ENCODE measurements around the gene CDK8.

CDK8 gene

DNA sequence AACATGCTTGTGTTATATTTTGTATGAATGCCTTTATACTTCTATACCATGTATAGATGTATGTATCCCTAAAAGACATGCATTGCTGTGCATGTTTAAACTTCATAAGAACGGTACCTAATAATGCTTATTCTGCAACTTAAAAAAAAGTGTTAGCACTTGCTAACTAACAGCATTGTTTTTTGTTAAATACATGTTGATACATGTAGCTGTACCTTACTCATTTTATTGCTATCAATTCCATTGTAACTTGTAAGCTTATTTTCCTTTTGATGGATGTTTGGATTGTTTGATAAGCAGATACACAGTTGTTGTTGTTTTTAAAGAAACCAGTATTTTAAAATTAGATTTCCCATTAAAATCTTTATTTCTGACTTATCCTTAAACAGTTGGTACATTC is 53.8 kb downstream of the CDK8 start:
- no peak overlapping the region for H3K4ac ChIP-seq (ENCODE audit: low read depth in 1 of 2, low read length in 2 of 2)
- no peak overlapping the region for H2AK5ac ChIP-seq (ENCODE audit: low read length, severe bottlenecking)
- no peak overlapping the region for H3K23ac ChIP-seq (ENCODE audit: low read length in 2 of 2)
- H3K4me3 ChIP-seq (ENCODE audit: insufficient read depth in 1 of 2, low read depth in 1 of 2, low read length in 2 of 2) = no peak overlapping the region
- no peaks in the 10 kb centered on the region for H3K36me3 ChIP-seq (ENCODE audit: control insufficient read depth in 1 of 2, insufficient read depth in 2 of 2, low read depth in 1 of 2, low read length in 2 of 2)
- H3K18ac ChIP-seq (ENCODE audit: low read depth in 1 of 2, low read length in 2 of 2) = no peak overlapping the region
- no peak overlapping the region for H3K14ac ChIP-seq (ENCODE audit: low read length in 2 of 2)
- H2AFZ ChIP-seq (ENCODE audit: low read depth, low read length) = no peak overlapping the region
- no peak overlapping the region for H2BK15ac ChIP-seq (ENCODE audit: low read depth, poor library complexity, severe bottlenecking)
- no peak for DNase-seq
- no peak overlapping the region for H3K9ac ChIP-seq (ENCODE audit: low read length)
- peaks cover 20% of the 10 kb centered on the region for H3K79me1 ChIP-seq (replicated peaks; ENCODE audit: low read length, poor library complexity, severe bottlenecking)
- H3K4me1 ChIP-seq (ENCODE audit: control insufficient read depth, insufficient read depth, low read depth, low read length) = peaks cover 1% of the 10 kb centered on the region
- no peak overlapping the region for H3K4me2 ChIP-seq (ENCODE audit: low read length, poor library complexity, severe bottlenecking)
- no peak overlapping the region for H2BK5ac ChIP-seq (ENCODE audit: low read depth, low read length, poor library complexity, severe bottlenecking)
- no peaks in the 10 kb centered on the region for H3K27me3 ChIP-seq (ENCODE audit: control insufficient read depth in 1 of 2, insufficient read depth in 1 of 2, low read length in 2 of 2)
- no peak overlapping the region for H4K8ac ChIP-seq (ENCODE audit: low read length)
- H2BK12ac ChIP-seq (ENCODE audit: low read length in 2 of 2) = no peak overlapping the region
- no peak overlapping the region for H3K27ac ChIP-seq (ENCODE audit: low read length, poor library complexity, severe bottlenecking)
- WGBS = no CpG with 5 or more reads among the region's 1 CpG
- H4K91ac ChIP-seq (ENCODE audit: low read length) = no peak overlapping the region
- no peak overlapping the region for H2BK120ac ChIP-seq (ENCODE audit: low read depth, low read length)
- no peaks in the 10 kb centered on the region for H3K9me3 ChIP-seq (ENCODE audit: control insufficient read depth, low read length)

DNA sequence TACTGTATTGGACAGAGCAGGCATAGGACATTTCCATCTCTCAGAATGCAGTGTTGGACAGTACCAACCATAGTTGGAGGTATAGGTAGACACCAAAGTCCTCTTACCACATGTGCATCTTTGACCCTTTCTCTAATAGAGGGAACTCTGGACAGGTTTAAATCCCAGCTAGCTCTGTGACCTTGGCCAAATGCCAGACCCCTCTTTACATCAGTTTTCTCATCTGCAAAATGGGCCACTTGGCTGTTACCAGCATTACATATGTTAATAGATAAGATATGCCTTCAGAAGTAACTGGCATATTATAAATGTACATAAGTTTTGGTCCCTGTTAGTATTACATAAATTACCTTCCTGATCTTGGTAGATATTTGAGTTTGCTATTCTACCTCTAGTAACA is 54.3 kb downstream of the CDK8 start:
- Histone ChIP-seq H3K9ac (ENCODE audit: low read length) (no peak overlapping the region), H2BK12ac (ENCODE audit: low read length in 2 of 2) (no peak overlapping the region), H4K8ac (ENCODE audit: low read length) (no peak overlapping the region)

DNA sequence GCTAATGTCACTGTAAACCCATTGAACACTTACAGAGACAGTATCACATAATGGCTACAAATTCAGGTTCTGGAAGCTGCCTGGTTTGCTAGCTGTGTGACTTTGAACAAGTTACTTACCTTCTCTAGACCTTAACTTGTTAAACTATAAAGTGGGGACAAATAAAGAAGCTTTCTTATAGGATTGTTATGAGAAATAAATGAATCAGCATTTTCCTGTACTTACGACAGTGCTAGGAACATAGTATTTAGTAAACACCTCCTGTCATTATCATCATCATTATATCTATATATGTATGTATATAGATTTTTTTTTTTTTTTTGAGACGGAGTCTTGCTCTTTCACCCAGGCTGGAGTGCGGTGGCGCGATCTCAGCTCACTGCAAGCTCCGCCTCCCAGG is 54.9 kb downstream of the CDK8 start:
- Histone ChIP-seq H3K18ac (ENCODE audit: low read depth in 1 of 2, low read length in 2 of 2) (no peak overlapping the region), H2BK5ac (ENCODE audit: low read depth, low read length, poor library complexity, severe bottlenecking) (no peak overlapping the region), H3K27me3 (ENCODE audit: control insufficient read depth in 1 of 2, insufficient read depth in 1 of 2, low read length in 2 of 2) (no peaks in the 10 kb centered on the region), H2AFZ (ENCODE audit: low read depth, low read length) (no peak overlapping the region), H2BK120ac (ENCODE audit: low read depth, low read length) (no peak overlapping the region), H3K4ac (ENCODE audit: low read depth in 1 of 2, low read length in 2 of 2) (no peak overlapping the region), H3K23ac (ENCODE audit: low read length in 2 of 2) (no peak overlapping the region), H3K9me3 (ENCODE audit: control insufficient read depth, low read length) (no peaks in the 10 kb centered on the region), H4K91ac (ENCODE audit: low read length) (no peak overlapping the region), H3K4me1 (ENCODE audit: control insufficient read depth, insufficient read depth, low read depth, low read length) (no peaks in the 10 kb centered on the region), H3K4me3 (ENCODE audit: insufficient read depth in 1 of 2, low read depth in 1 of 2, low read length in 2 of 2) (no peak overlapping the region), H2BK15ac (ENCODE audit: low read depth, poor library complexity, severe bottlenecking) (no peak overlapping the region), H3K4me2 (ENCODE audit: low read length, poor library complexity, severe bottlenecking) (no peak overlapping the region), H2BK12ac (ENCODE audit: low read length in 2 of 2) (no peak overlapping the region), H3K79me1 (replicated peaks; ENCODE audit: low read length, poor library complexity, severe bottlenecking) (peaks cover 19% of the 10 kb centered on the region), H3K9ac (ENCODE audit: low read length) (no peak overlapping the region), H3K14ac (ENCODE audit: low read length in 2 of 2) (no peak overlapping the region), H2AK5ac (ENCODE audit: low read length, severe bottlenecking) (no peak overlapping the region), H3K27ac (ENCODE audit: low read length, poor library complexity, severe bottlenecking) (no peak overlapping the region), H3K36me3 (ENCODE audit: control insufficient read depth in 1 of 2, insufficient read depth in 2 of 2, low read depth in 1 of 2, low read length in 2 of 2) (no peaks in the 10 kb centered on the region), H4K8ac (ENCODE audit: low read length) (no peak overlapping the region)
- 100% methylated on average over 4 of the region's 6 CpGs for WGBS
- no peak for DNase-seq

More for the DNA sequence above, 54.3 kb downstream of the CDK8 start:
- Histone ChIP-seq H3K4me2 (ENCODE audit: low read length, poor library complexity, severe bottlenecking) (no peak overlapping the region), H3K9me3 (ENCODE audit: control insufficient read depth, low read length) (no peaks in the 10 kb centered on the region), H3K18ac (ENCODE audit: low read depth in 1 of 2, low read length in 2 of 2) (no peak overlapping the region), H3K36me3 (ENCODE audit: control insufficient read depth in 1 of 2, insufficient read depth in 2 of 2, low read depth in 1 of 2, low read length in 2 of 2) (no peaks in the 10 kb centered on the region), H3K27me3 (ENCODE audit: control insufficient read depth in 1 of 2, insufficient read depth in 1 of 2, low read length in 2 of 2) (no peaks in the 10 kb centered on the region), H3K14ac (ENCODE audit: low read length in 2 of 2) (no peak overlapping the region), H3K4ac (ENCODE audit: low read depth in 1 of 2, low read length in 2 of 2) (no peak overlapping the region), H2BK120ac (ENCODE audit: low read depth, low read length) (no peak overlapping the region), H2BK5ac (ENCODE audit: low read depth, low read length, poor library complexity, severe bottlenecking) (no peak overlapping the region), H4K91ac (ENCODE audit: low read length) (no peak overlapping the region), H2BK15ac (ENCODE audit: low read depth, poor library complexity, severe bottlenecking) (no peak overlapping the region), H3K79me1 (replicated peaks; ENCODE audit: low read length, poor library complexity, severe bottlenecking) (peaks cover 19% of the 10 kb centered on the region), H3K23ac (ENCODE audit: low read length in 2 of 2) (no peak overlapping the region), H3K4me3 (ENCODE audit: insufficient read depth in 1 of 2, low read depth in 1 of 2, low read length in 2 of 2) (no peak overlapping the region), H3K27ac (ENCODE audit: low read length, poor library complexity, severe bottlenecking) (no peak overlapping the region), H2AK5ac (ENCODE audit: low read length, severe bottlenecking) (no peak overlapping the region), H3K4me1 (ENCODE audit: control insufficient read depth, insufficient read depth, low read depth, low read length) (peaks cover under 1% of the 10 kb centered on the region), H2AFZ (ENCODE audit: low read depth, low read length) (no peak overlapping the region)
- no peak for DNase-seq

DNA sequence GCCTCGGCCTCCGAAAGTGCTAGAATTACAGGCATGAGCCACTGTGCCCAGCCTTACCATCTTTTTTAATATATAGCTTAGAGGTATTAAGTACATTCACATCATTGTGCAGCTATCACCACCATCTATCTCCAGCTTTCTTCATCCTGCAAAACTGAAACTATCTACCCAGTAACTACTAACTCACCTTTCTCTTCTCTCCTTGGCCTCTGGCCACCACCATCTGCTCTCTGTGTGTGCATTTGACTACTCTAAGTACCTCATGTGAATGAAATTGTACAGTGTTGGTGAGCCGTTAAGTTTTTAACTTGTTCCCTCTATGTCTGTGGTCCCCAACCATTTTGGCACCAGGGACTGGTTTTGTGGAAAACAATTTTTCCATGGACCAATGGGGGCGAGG is 56.1 kb downstream of the CDK8 start:
- H2BK15ac ChIP-seq (ENCODE audit: low read depth, poor library complexity, severe bottlenecking) = no peak overlapping the region
- H3K18ac ChIP-seq (ENCODE audit: low read depth in 1 of 2, low read length in 2 of 2) = no peak overlapping the region
- H3K36me3 ChIP-seq (ENCODE audit: control insufficient read depth in 1 of 2, insufficient read depth in 2 of 2, low read depth in 1 of 2, low read length in 2 of 2) = no peaks in the 10 kb centered on the region
- peaks cover 20% of the 10 kb centered on the region for H3K79me1 ChIP-seq (replicated peaks; ENCODE audit: low read length, poor library complexity, severe bottlenecking)
- H3K27me3 ChIP-seq (ENCODE audit: control insufficient read depth in 1 of 2, insufficient read depth in 1 of 2, low read length in 2 of 2) = no peaks in the 10 kb centered on the region
- H4K91ac ChIP-seq (ENCODE audit: low read length) = no peak overlapping the region
- H2AK5ac ChIP-seq (ENCODE audit: low read length, severe bottlenecking) = no peak overlapping the region
- H2BK5ac ChIP-seq (ENCODE audit: low read depth, low read length, poor library complexity, severe bottlenecking) = no peak overlapping the region
- no peak overlapping the region for H3K23ac ChIP-seq (ENCODE audit: low read length in 2 of 2)
- DNase-seq = no peak
- 99% methylated on average over 2 of the region's 4 CpGs for WGBS
- no peaks in the 10 kb centered on the region for H3K9me3 ChIP-seq (ENCODE audit: control insufficient read depth, low read length)
- no peak overlapping the region for H3K4me3 ChIP-seq (ENCODE audit: insufficient read depth in 1 of 2, low read depth in 1 of 2, low read length in 2 of 2)
- H2BK12ac ChIP-seq (ENCODE audit: low read length in 2 of 2) = no peak overlapping the region
- H3K9ac ChIP-seq (ENCODE audit: low read length) = no peak overlapping the region
- H3K4ac ChIP-seq (ENCODE audit: low read depth in 1 of 2, low read length in 2 of 2) = no peak overlapping the region
- no peaks in the 10 kb centered on the region for H3K4me1 ChIP-seq (ENCODE audit: control insufficient read depth, insufficient read depth, low read depth, low read length)
- no peak overlapping the region for H3K27ac ChIP-seq (ENCODE audit: low read length, poor library complexity, severe bottlenecking)
- no peak overlapping the region for H3K4me2 ChIP-seq (ENCODE audit: low read length, poor library complexity, severe bottlenecking)
- H3K14ac ChIP-seq (ENCODE audit: low read length in 2 of 2) = no peak overlapping the region
- H2BK120ac ChIP-seq (ENCODE audit: low read depth, low read length) = no peak overlapping the region
- no peak overlapping the region for H2AFZ ChIP-seq (ENCODE audit: low read depth, low read length)
- H4K8ac ChIP-seq (ENCODE audit: low read length) = no peak overlapping the region

Measured in mesenchymal stem cell (in vitro differentiated cells and primary cell).